Measurements from ENCODE around the gene SLX9.

SLX9 gene

GRCh38 chr21:44987886-44988606, 48.2 kb downstream of the SLX9 start:
- peaks cover 52% of the 10 kb centered on the region for H3K79me1 ChIP-seq (ENCODE audit: low read length)
- peak overlapping the region; percentile 69 for H3K14ac ChIP-seq (ENCODE audit: low read length)
- H4K12ac ChIP-seq (ENCODE audit: low read depth, low read length), result peak overlapping the region; percentile 16
- H2AFZ ChIP-seq (ENCODE audit: insufficient read depth, low read length, poor library complexity), result no peak overlapping the region
- H2AK5ac ChIP-seq (ENCODE audit: low read length), result peak overlapping the region; percentile 57
- no peak overlapping the region for H3K4me2 ChIP-seq (ENCODE audit: low read length)
- H2BK12ac ChIP-seq (ENCODE audit: low read length), result peak overlapping the region; percentile 72
- peak overlapping the region; percentile 17 for H4K8ac ChIP-seq (ENCODE audit: low read depth, low read length)
- no CpG with 5 or more reads among the region's 37 CpGs for WGBS (ENCODE audit: extremely low coverage, insufficient coverage, insufficient read length)
- H3K27me3 ChIP-seq (ENCODE audit: insufficient read depth, low read length), result no peaks in the 10 kb centered on the region
- H3K27ac ChIP-seq (ENCODE audit: low read depth, low read length), result peak overlapping the region; percentile 1
- H3K4me3 ChIP-seq (ENCODE audit: low read depth, low read length), result no peak overlapping the region
- H4K91ac ChIP-seq (ENCODE audit: low read depth, low read length), result peak overlapping the region; percentile 87
- H2BK5ac ChIP-seq (ENCODE audit: low read depth, low read length, poor library complexity), result peak overlapping the region; percentile 29
- peak overlapping the region; percentile 13 for H3K4ac ChIP-seq (ENCODE audit: low read depth, low read length)
- H3K4me1 ChIP-seq (ENCODE audit: control insufficient read depth in 1 of 2, insufficient read depth in 2 of 2, low read length in 2 of 2), result peaks cover 41 to 46% of the 10 kb centered on the region in 2 experiments
- no peak overlapping the region for H3K9ac ChIP-seq (ENCODE audit: low read length)
- peaks cover 7% of the 10 kb centered on the region for H3K79me2 ChIP-seq (ENCODE audit: control insufficient read depth, insufficient read depth, low read length, poor library complexity)
- no peaks in the 10 kb centered on the region for H3K36me3 ChIP-seq (ENCODE audit: control insufficient read depth in 1 of 2, insufficient read depth in 2 of 2, low read length in 2 of 2)
- no peak overlapping the region for H3K23ac ChIP-seq (ENCODE audit: low read length)
- H3K18ac ChIP-seq (ENCODE audit: low read length), result peak overlapping the region; percentile 32
- peaks cover 2% of the 10 kb centered on the region for H3K9me3 ChIP-seq (ENCODE audit: insufficient read depth, low read depth, low read length)
- H2BK120ac ChIP-seq (ENCODE audit: insufficient read depth, low read length, poor library complexity), result peak overlapping the region; percentile 79
- no peak for DNase-seq

- H3K9ac ChIP-seq (ENCODE audit: low read length), result no peak overlapping the region
- H2AFZ ChIP-seq (ENCODE audit: insufficient read depth, low read length, poor library complexity), result peak overlapping the region; percentile 7
- no peaks in the 10 kb centered on the region for H3K36me3 ChIP-seq (ENCODE audit: control insufficient read depth in 1 of 2, insufficient read depth in 2 of 2, low read length in 2 of 2)
- H3K4me2 ChIP-seq (ENCODE audit: low read length), result no peak overlapping the region
- peak overlapping the region; percentile 87 for H3K18ac ChIP-seq (ENCODE audit: low read length)
- no peak overlapping the region for H3K4me3 ChIP-seq (ENCODE audit: low read depth, low read length)
- no peaks in the 10 kb centered on the region for H3K27me3 ChIP-seq (ENCODE audit: insufficient read depth, low read length)
- H3K23ac ChIP-seq (ENCODE audit: low read length), result no peak overlapping the region
- H3K79me1 ChIP-seq (ENCODE audit: low read length), result peaks cover 52% of the 10 kb centered on the region
- peak overlapping the region; percentile 50 for H3K4ac ChIP-seq (ENCODE audit: low read depth, low read length)
- no CpG with 5 or more reads among the region's 20 CpGs for WGBS (ENCODE audit: extremely low coverage, insufficient coverage, insufficient read length)
- peak overlapping the region; percentile 82 for H2BK12ac ChIP-seq (ENCODE audit: low read length)
- H3K27ac ChIP-seq (ENCODE audit: low read depth, low read length), result peak overlapping the region; percentile 81
- peak overlapping the region; percentile 87 for H4K91ac ChIP-seq (ENCODE audit: low read depth, low read length)
- peaks cover 2% of the 10 kb centered on the region for H3K9me3 ChIP-seq (ENCODE audit: insufficient read depth, low read depth, low read length)
- H3K14ac ChIP-seq (ENCODE audit: low read length), result peak overlapping the region; percentile 94
- H4K8ac ChIP-seq (ENCODE audit: low read depth, low read length), result peak overlapping the region; percentile 66
- H3K79me2 ChIP-seq (ENCODE audit: control insufficient read depth, insufficient read depth, low read length, poor library complexity), result peaks cover 7% of the 10 kb centered on the region
- no peak for DNase-seq
- peak overlapping the region; percentile 92 for H2AK5ac ChIP-seq (ENCODE audit: low read length)
- peak overlapping the region; percentile 83 for H2BK5ac ChIP-seq (ENCODE audit: low read depth, low read length, poor library complexity)
- peaks cover 41 to 46% of the 10 kb centered on the region in 2 experiments for H3K4me1 ChIP-seq (ENCODE audit: control insufficient read depth in 1 of 2, insufficient read depth in 2 of 2, low read length in 2 of 2)
- peak overlapping the region; percentile 89 for H2BK120ac ChIP-seq (ENCODE audit: insufficient read depth, low read length, poor library complexity)
- H4K12ac ChIP-seq (ENCODE audit: low read depth, low read length), result peak overlapping the region; percentile 17
Measured at GRCh38 chr21:44988607-44989536, 49.0 kb downstream of the SLX9 start.

- WGBS (ENCODE audit: extremely low coverage, insufficient coverage, insufficient read length), result no CpG with 5 or more reads among the region's 8 CpGs
- Histone ChIP-seq H3K9ac (ENCODE audit: low read length) (no peak overlapping the region), H3K4me2 (ENCODE audit: low read length) (no peak overlapping the region), H3K9me3 (ENCODE audit: insufficient read depth, low read depth, low read length) (peaks cover 2% of the 10 kb centered on the region), H3K14ac (ENCODE audit: low read length) (peak overlapping the region; percentile 94), H3K79me2 (ENCODE audit: control insufficient read depth, insufficient read depth, low read length, poor library complexity) (peaks cover 7% of the 10 kb centered on the region), H2AK5ac (ENCODE audit: low read length) (peak overlapping the region; percentile 5), H3K4me1 (ENCODE audit: control insufficient read depth in 1 of 2, insufficient read depth in 2 of 2, low read length in 2 of 2) (peaks cover 39 to 44% of the 10 kb centered on the region in 2 experiments), H4K8ac (ENCODE audit: low read depth, low read length) (no peak overlapping the region), H4K12ac (ENCODE audit: low read depth, low read length) (no peak overlapping the region), H2AFZ (ENCODE audit: insufficient read depth, low read length, poor library complexity) (no peak overlapping the region), H3K4ac (ENCODE audit: low read depth, low read length) (no peak overlapping the region), H3K18ac (ENCODE audit: low read length) (peak overlapping the region; percentile 87), H3K27me3 (ENCODE audit: insufficient read depth, low read length) (no peaks in the 10 kb centered on the region), H3K27ac (ENCODE audit: low read depth, low read length) (peak overlapping the region; percentile 81), H3K23ac (ENCODE audit: low read length) (no peak overlapping the region), H3K36me3 (ENCODE audit: control insufficient read depth in 1 of 2, insufficient read depth in 2 of 2, low read length in 2 of 2) (no peaks in the 10 kb centered on the region), H4K91ac (ENCODE audit: low read depth, low read length) (peak overlapping the region; percentile 87), H3K4me3 (ENCODE audit: low read depth, low read length) (no peak overlapping the region), H3K79me1 (ENCODE audit: low read length) (peaks cover 50% of the 10 kb centered on the region), H2BK5ac (ENCODE audit: low read depth, low read length, poor library complexity) (peak overlapping the region; percentile 83), H2BK12ac (ENCODE audit: low read length) (peak overlapping the region; percentile 82), H2BK120ac (ENCODE audit: insufficient read depth, low read length, poor library complexity) (peak overlapping the region; percentile 89)
- no peak for DNase-seq
Measured at GRCh38 chr21:44989537-44989886, 49.7 kb downstream of the SLX9 start.

- peak overlapping the region; percentile 6 for H2BK5ac ChIP-seq (ENCODE audit: low read depth, low read length, poor library complexity)
- H3K4ac ChIP-seq (ENCODE audit: low read depth, low read length), result peak overlapping the region; percentile 32
- H3K79me1 ChIP-seq (ENCODE audit: low read length), result peaks cover 45% of the 10 kb centered on the region
- H2BK12ac ChIP-seq (ENCODE audit: low read length), result peak overlapping the region; percentile 81
- H3K14ac ChIP-seq (ENCODE audit: low read length), result peak overlapping the region; percentile 84
- peak overlapping the region; percentile 36 for H4K8ac ChIP-seq (ENCODE audit: low read depth, low read length)
- WGBS (ENCODE audit: extremely low coverage, insufficient coverage, insufficient read length), result no CpG with 5 or more reads among the region's 53 CpGs
- H3K4me3 ChIP-seq (ENCODE audit: low read depth, low read length), result peak overlapping the region; percentile 40
- peak overlapping the region; percentile 2 for H2AFZ ChIP-seq (ENCODE audit: insufficient read depth, low read length, poor library complexity)
- peaks cover 37 to 38% of the 10 kb centered on the region in 2 experiments for H3K4me1 ChIP-seq (ENCODE audit: control insufficient read depth in 1 of 2, insufficient read depth in 2 of 2, low read length in 2 of 2)
- H3K18ac ChIP-seq (ENCODE audit: low read length), result peak overlapping the region; percentile 76
- H3K4me2 ChIP-seq (ENCODE audit: low read length), result no peak overlapping the region
- H2BK120ac ChIP-seq (ENCODE audit: insufficient read depth, low read length, poor library complexity), result peak overlapping the region; percentile 67
- peaks cover 7% of the 10 kb centered on the region for H3K79me2 ChIP-seq (ENCODE audit: control insufficient read depth, insufficient read depth, low read length, poor library complexity)
- no peak overlapping the region for H3K9ac ChIP-seq (ENCODE audit: low read length)
- H3K36me3 ChIP-seq (ENCODE audit: control insufficient read depth in 1 of 2, insufficient read depth in 2 of 2, low read length in 2 of 2), result no peaks in the 10 kb centered on the region
- no peaks in the 10 kb centered on the region for H3K27me3 ChIP-seq (ENCODE audit: insufficient read depth, low read length)
- H4K91ac ChIP-seq (ENCODE audit: low read depth, low read length), result peak overlapping the region; percentile 82
- H4K12ac ChIP-seq (ENCODE audit: low read depth, low read length), result no peak overlapping the region
- H3K27ac ChIP-seq (ENCODE audit: low read depth, low read length), result peak overlapping the region; percentile 81
- H3K9me3 ChIP-seq (ENCODE audit: insufficient read depth, low read depth, low read length), result peaks cover 2% of the 10 kb centered on the region
- H2AK5ac ChIP-seq (ENCODE audit: low read length), result peak overlapping the region; percentile 93
- peak; percentile 21 to 43 for DNase-seq
- H3K23ac ChIP-seq (ENCODE audit: low read length), result no peak overlapping the region
Measured at GRCh38 chr21:44989943-44990780, 50.3 kb downstream of the SLX9 start.

Data from trophoblast cell (in vitro differentiated cells and primary cell).